BLaER1 treated with 17β-estradiol and CSF1 and Interleukin-3, amounts not matched to agents 10 nM and 100 nM (cell line): ENCODE measurements around the gene TSC1.
"Not testable (repeated sequence)": the region's sequence is repeated elsewhere in the genome, so short reads cannot be mapped to it uniquely, and the experiment has no call there.

Experiments used
- H3K27ac ChIP-seq, 11 experiments: shearing (Covaris generic); formaldehyde crosslinking; 2 replicates each; pipeline ENCODE4 v1.8.1; 2022
- H3K27me3 ChIP-seq, 11 experiments: shearing (Covaris generic); formaldehyde crosslinking; 2 replicates each; pipeline ENCODE4 v1.8.1; 2022
- H3K36me3 ChIP-seq, 11 experiments: shearing (Covaris generic); formaldehyde crosslinking; 2 replicates each; pipeline ENCODE4 v1.8.1; 2022
- H3K4me1 ChIP-seq, 10 experiments: shearing (Covaris generic); formaldehyde crosslinking; 2 replicates each; pipeline ENCODE4 v1.8.1; 2022
- H3K4me2 ChIP-seq, 11 experiments: shearing (Covaris generic); formaldehyde crosslinking; 2 replicates each; pipeline ENCODE4 v1.8.1; 2022
- H3K4me3 ChIP-seq, 10 experiments: shearing (Covaris generic); formaldehyde crosslinking; 2 replicates each; pipeline ENCODE4 v1.8.1; 2022
- H3K9ac ChIP-seq, 11 experiments: shearing (Covaris generic); formaldehyde crosslinking; 2 replicates each; pipeline ENCODE4 v1.8.1; 2022
- H3K9me3 ChIP-seq, 11 experiments: shearing (Covaris generic); formaldehyde crosslinking; replicated peaks in 1 of 11; 2 replicates each; pipeline ENCODE4 v1.8.1; 2022
- H4K20me1 ChIP-seq, 11 experiments: shearing (Covaris generic); formaldehyde crosslinking; 2 replicates each; pipeline ENCODE4 v1.8.1; 2022
- Cebpa-rat ChIP-seq, 11 experiments: shearing (Covaris generic); IDR thresholded peaks; 2 replicates each; pipeline ENCODE4 v1.8.1; 2022

The TSC1 gene

DNA sequence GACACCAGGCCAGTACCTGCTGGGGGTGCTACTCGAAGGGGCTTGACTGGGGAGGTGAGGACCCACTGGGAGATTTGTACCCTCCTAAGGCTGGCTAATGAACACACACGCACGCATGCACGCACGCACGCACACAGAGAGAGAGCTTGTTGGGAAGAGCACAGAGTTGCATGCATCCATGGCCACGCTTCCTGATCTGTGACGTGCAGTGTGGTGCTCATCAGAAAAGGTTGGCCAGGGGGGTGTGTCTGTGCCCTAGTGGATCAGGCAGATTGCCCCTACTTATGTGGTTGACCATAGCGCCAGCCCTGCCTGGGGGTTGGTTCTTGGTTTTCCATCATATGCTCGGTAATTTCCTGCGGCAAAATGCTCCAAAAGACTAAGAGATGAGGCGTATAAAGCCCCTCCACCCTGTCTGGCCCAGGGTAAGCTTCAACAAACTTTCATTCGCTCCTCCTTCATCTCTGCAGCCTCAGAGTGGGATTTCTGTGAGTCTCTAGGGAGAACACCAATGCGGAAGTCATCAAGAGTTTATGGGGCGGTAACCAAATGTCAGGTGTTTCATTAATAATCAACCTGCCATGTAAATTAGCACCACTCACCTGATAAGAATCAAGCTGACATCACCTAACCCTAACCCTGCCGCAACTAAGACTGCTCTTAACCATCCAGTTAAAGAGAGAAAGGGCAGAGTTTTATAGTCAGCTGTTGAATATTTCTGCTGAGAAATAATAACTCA lies 26.1 kb upstream of the TSC1 start:
- Histone ChIP-seq H3K4me3 (no peak overlapping the region), H4K20me1 (peaks cover 0 to 5% (median 0%) of the 10 kb centered on the region in 11 experiments; a peak in 1 of 22 replicates), H3K27me3 (no peaks in the 10 kb centered on the region), H3K9me3 (no peaks in the 10 kb centered on the region), H3K9ac (no peak overlapping the region), H3K27ac (no peak overlapping the region), H3K4me1 (peaks cover 7 to 29% (median 18%) of the 10 kb centered on the region in 10 experiments; a peak in 19 of 20 replicates), H3K36me3 (no peaks in the 10 kb centered on the region), H3K4me2 (peak overlapping the region; percentile 22 to 80 (median 69))
- no peak for TF ChIP-seq Cebpa-rat (IDR thresholded peaks at IDR 0.05)

DNA sequence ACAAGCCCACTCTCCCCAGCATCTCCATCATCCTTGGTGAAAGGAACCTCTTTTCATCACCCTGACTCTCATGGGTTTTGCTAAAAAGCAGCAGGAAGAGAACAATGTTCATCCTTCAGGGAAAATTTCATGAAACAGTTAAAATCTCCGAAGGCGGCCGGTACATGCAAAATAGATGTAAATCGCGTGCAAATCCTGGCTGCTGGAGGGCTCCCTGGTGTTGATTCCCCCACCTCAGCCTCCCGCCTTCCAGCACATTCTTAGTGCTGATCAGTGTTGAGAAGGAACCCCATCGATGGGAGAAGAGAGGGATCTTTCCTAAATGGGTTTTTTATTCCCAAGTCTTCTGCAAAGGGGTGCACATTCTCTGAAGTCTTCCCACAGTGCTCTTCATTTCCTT lies 25.4 kb upstream of the TSC1 start:
- Histone ChIP-seq H3K27me3 (no peaks in the 10 kb centered on the region), H3K27ac (no peak overlapping the region), H3K9me3 (no peaks in the 10 kb centered on the region), H4K20me1 (peaks cover 0 to 5% (median 0%) of the 10 kb centered on the region in 11 experiments; a peak in 1 of 22 replicates), H3K9ac (no peak overlapping the region), H3K36me3 (no peaks in the 10 kb centered on the region), H3K4me1 (peaks cover 7 to 29% (median 18%) of the 10 kb centered on the region in 10 experiments; a peak in 19 of 20 replicates), H3K4me2 (peak overlapping the region in 10 of 11 experiments; percentile 46 to 80 (median 70); a peak in 18 of 22 replicates), H3K4me3 (no peak overlapping the region)
- no peak for TF ChIP-seq Cebpa-rat (IDR thresholded peaks at IDR 0.05)

GRCh38 chr9:132967908-132968307 lies 23.5 kb upstream of the TSC1 start:
- peaks cover 7 to 29% (median 18%) of the 10 kb centered on the region in 10 experiments; a peak in 19 of 20 replicates for H3K4me1 ChIP-seq
- H3K27me3 ChIP-seq, H3K9ac ChIP-seq, H3K4me2 ChIP-seq, H3K9me3 ChIP-seq, H3K27ac ChIP-seq, H4K20me1 ChIP-seq, H3K36me3 ChIP-seq, H3K4me3 ChIP-seq: not testable (repeated sequence)

GRCh38 chr9:132965478-132965877 lies 21.1 kb upstream of the TSC1 start:
- H3K4me2 ChIP-seq = no peak overlapping the region
- H3K27ac ChIP-seq = no peak overlapping the region
- H3K36me3 ChIP-seq = no peaks in the 10 kb centered on the region
- H3K4me3 ChIP-seq = no peak overlapping the region
- H3K9me3 ChIP-seq = no peaks in the 10 kb centered on the region
- H4K20me1 ChIP-seq = no peaks in the 10 kb centered on the region
- H3K9ac ChIP-seq = no peak overlapping the region
- H3K4me1 ChIP-seq = peaks cover 4 to 20% (median 10%) of the 10 kb centered on the region in 10 experiments; a peak in 19 of 20 replicates
- no peak for TF ChIP-seq Cebpa-rat (IDR thresholded peaks at IDR 0.05)
- no peaks in the 10 kb centered on the region for H3K27me3 ChIP-seq

DNA sequence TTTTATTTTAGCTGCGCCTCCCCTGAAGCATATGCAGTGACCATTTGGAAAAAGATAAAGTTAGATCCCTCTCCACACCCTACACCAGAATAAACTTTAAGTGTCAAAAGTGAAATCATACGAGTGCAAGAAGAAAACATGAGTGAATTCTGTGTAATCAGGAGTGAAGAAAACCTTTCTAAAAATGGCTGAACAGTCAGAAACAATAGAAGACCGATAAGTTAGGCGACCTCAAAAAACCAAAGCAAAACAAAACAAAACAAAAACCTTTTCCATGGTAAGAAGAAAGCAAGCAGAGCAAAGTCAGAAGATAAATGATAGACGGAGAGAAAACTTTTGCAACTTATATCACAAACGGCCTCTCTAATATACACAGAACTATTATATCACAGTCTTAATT lies 16.6 kb upstream of the TSC1 start:
- H3K9ac ChIP-seq = no peak overlapping the region
- TF ChIP-seq Cebpa-rat (IDR thresholded peaks at IDR 0.05) = no peak
- no peak overlapping the region for H3K4me2 ChIP-seq
- no peak overlapping the region for H3K27ac ChIP-seq
- H4K20me1 ChIP-seq = no peaks in the 10 kb centered on the region
- H3K9me3 ChIP-seq = peaks cover 17 to 37% (median 30%) of the 10 kb centered on the region in 11 experiments
- no peaks in the 10 kb centered on the region for H3K36me3 ChIP-seq
- H3K4me3 ChIP-seq = no peak overlapping the region
- H3K4me1 ChIP-seq = no peaks in the 10 kb centered on the region
- no peaks in the 10 kb centered on the region for H3K27me3 ChIP-seq

- H3K36me3 ChIP-seq = no peaks in the 10 kb centered on the region; a peak in 1 of 22 replicates
- TF ChIP-seq Cebpa-rat (IDR thresholded peaks at IDR 0.05) = no peak
Measured at GRCh38 chr9:132957805-132958204, 13.4 kb upstream of the TSC1 start.

DNA sequence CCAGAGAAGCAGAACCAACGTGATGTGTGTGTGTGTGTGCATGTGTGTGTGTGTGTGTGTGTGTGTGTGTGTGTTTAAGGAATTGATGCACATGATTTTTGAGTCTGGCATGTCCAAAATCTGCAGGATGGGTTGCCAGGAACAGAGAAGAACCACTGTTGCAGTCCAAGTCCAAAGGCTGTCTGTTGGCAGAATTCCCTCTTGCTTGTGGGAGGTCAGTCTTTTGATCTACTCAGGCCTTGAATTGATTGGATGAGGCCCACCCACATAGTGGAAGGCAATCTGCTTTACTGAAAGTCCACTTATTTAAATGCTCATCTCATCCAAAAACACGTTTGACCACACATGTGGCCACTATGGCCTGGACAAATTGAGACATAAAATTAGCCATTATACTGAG lies 11.4 kb upstream of the TSC1 start:
- H3K4me2 ChIP-seq = no peak overlapping the region
- H3K9me3 ChIP-seq = peaks cover 39 to 60% (median 51%) of the 10 kb centered on the region in 11 experiments
- TF ChIP-seq Cebpa-rat (IDR thresholded peaks at IDR 0.05) = no peak
- no peaks in the 10 kb centered on the region for H3K4me1 ChIP-seq
- H3K27me3 ChIP-seq = no peaks in the 10 kb centered on the region
- no peak overlapping the region for H3K4me3 ChIP-seq
- H3K9ac ChIP-seq = no peak overlapping the region
- H4K20me1 ChIP-seq = no peaks in the 10 kb centered on the region
- H3K36me3 ChIP-seq = no peaks in the 10 kb centered on the region; a peak in 1 of 22 replicates
- no peak overlapping the region for H3K27ac ChIP-seq

More at GRCh38 chr9:132957805-132958204, 13.4 kb upstream of the TSC1 start:
- no peak overlapping the region for H3K4me2 ChIP-seq
- H4K20me1 ChIP-seq = no peaks in the 10 kb centered on the region
- no peak overlapping the region for H3K4me3 ChIP-seq
- no peaks in the 10 kb centered on the region for H3K27me3 ChIP-seq
- H3K9me3 ChIP-seq = peaks cover 39 to 60% (median 51%) of the 10 kb centered on the region in 11 experiments
- H3K27ac ChIP-seq = no peak overlapping the region
- H3K4me1 ChIP-seq = no peaks in the 10 kb centered on the region
- no peak overlapping the region for H3K9ac ChIP-seq

- no peak for TF ChIP-seq Cebpa-rat (IDR thresholded peaks at IDR 0.05)
- H3K4me3 ChIP-seq = no peak overlapping the region
- peaks cover 39 to 59% (median 51%) of the 10 kb centered on the region in 11 experiments for H3K9me3 ChIP-seq
- H3K36me3 ChIP-seq = no peaks in the 10 kb centered on the region; a peak in 1 of 22 replicates
- no peaks in the 10 kb centered on the region for H3K27me3 ChIP-seq
- H3K9ac ChIP-seq = no peak overlapping the region
- H3K27ac ChIP-seq = no peak overlapping the region
- no peak overlapping the region for H3K4me2 ChIP-seq
- H4K20me1 ChIP-seq = no peaks in the 10 kb centered on the region
- no peaks in the 10 kb centered on the region for H3K4me1 ChIP-seq
Measured at GRCh38 chr9:132955123-132955522, 10.7 kb upstream of the TSC1 start.

- Histone ChIP-seq H3K4me2 (no peak overlapping the region), H3K36me3 (no peaks in the 10 kb centered on the region), H4K20me1 (no peaks in the 10 kb centered on the region), H3K9ac (no peak overlapping the region), H3K27ac (no peak overlapping the region), H3K27me3 (no peaks in the 10 kb centered on the region), H3K4me3 (no peak overlapping the region), H3K4me1 (peaks cover 5 to 9% (median 6%) of the 10 kb centered on the region in 10 experiments; a peak in 15 of 20 replicates), H3K9me3 (peaks cover 8 to 11% (median 8%) of the 10 kb centered on the region in 11 experiments)
- TF ChIP-seq Cebpa-rat (IDR thresholded peaks at IDR 0.05) = no peak
Measured at GRCh38 chr9:132949709-132950108, 5.3 kb upstream of the TSC1 start.
